NK-92 treated with Interleukin-12 subunit alpha and Interleukin-12 subunit beta, amount 100 ng/mL, for 24 hours (cell line): Measurements from ENCODE around the gene TRIM23.
"Not testable (repeated sequence)": the region's sequence is repeated elsewhere in the genome, so short reads cannot be mapped to it uniquely, and the experiment has no call there.

Experiments
- DNase-seq: peaks from one replicate; lab custom pipeline; 2025; lab: John Stamatoyannopoulos, UW

Gene TRIM23

DNA sequence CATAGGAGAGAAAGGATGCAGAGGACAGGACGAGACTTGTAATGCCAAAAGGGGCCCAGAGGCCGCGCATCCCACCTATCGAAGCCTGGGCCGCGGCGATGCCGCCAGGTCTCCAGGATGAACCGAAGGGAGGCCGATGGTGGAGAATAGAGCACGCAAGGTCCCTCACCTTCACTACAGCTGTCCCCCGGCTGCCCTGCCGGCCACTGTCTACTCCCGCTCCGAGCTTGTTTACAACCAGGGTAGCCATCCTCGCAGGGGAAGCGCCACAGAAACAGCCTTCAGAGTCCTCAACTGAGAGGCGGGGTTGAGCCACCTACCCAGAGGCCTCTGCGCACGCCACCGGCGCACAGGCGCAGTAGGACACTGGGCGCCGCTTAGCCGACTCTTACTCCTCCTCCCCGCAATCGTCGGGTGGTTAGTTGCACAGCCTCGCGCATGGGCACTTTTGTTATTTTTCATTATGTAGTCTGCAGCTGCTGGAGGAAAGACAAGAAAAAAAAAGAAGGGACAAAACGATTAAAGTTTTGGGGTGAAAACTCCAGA is at the start of gene TRIM23:
TRIM23 (minus strand) TSS at position 309 of the 546 bp plus-strand sequence; CDS start at position 250, 59 bp downstream.
- DNase-seq, result peak; percentile 85

DNA sequence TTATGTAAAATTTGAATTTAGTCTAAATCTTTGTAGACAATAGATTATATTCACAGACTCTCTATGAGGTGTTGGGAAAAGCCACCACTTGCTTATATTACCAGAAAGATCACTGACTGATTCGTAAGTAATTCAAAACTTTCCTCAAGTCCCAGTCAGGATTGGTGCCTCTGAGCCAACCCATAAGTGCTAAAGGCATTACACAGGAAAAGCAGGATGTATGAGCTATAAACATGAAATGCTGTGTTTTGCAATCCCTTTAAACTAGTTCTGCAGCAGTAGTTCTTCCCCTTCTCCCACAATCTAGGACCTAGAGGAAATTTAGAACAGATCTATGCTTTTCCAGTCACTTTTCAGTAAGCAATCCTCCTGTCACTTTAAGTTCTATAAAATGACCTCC is 48.7 kb upstream of the TRIM23 start:
- DNase-seq, result no peak

GRCh38 chr5:65668696-65669095 is 44.6 kb upstream of the TRIM23 start:
- DNase-seq, result no peak

DNA sequence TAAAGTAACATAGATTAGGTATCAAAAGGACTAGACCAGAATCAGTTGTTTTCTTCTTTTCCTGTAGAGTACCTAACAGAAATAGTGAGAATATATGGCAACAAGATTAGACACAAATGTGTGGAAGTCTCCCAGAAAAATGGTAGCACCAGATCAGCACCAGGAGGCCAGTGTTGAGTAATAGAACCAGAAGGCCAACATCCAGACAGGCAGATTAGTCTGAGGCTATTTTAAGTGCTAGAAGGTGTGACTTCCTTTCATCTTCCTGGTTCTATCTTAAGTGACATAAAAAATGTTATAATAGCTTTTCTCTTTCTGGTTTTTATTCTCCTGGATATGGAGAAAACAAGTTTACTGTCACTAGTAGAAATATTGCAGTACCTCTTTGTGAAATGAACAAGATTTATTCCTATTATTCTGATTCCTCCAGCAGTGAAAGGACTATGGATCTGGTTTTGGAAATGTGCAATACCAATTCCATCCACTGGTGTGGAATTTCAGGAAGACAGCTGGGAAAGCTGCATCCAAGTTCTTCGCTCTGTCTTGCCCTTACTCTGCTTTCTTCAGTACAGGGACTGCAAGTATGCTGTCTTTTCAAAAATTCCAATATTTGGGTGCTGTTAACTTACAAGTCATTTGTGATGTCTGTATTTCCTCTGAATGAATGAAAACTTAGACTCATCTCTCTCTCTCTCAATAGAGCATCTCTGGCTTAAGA is 39.8 kb upstream of the TRIM23 start:
- DNase-seq, result no peak

DNA sequence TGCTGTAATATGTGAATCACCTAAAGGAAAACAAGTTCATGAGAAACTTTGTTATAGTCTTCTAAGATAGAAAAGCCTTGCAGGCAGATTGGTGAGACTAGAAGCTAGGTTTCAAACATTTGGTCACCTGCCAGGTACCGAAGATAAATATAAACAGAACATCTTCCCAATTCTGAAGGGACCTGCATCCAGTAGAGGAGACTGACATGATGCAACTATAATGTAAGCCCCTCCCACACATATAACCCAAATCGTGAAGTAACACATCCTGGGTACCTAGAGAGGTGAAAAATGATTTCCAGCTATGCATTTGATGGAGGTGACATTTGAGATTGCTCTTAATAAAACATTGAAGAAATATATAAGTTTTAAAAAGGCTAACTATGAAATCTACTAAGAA is 30.6 kb upstream of the TRIM23 start:
- no peak for DNase-seq

DNA sequence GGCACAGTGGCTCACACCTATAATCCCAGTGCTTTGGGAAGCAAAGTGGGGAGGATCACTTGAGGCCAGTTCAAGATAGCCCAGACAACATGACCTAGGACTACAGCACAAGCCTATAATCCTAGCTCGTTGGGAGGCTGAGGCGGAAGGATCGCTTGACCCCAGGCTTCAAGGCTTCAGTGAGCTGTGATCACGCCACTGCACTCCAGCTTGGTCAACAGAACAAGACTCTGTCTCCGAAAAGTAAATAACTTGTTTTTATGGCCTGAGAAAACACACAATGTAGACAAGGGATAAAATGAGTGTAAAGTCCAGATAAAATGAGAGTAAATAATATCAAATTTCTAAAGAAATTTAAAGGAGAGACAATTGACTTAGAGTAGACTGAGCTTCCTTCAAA is 27.0 kb upstream of the TRIM23 start:
- no peak for DNase-seq

- DNase-seq, result no peak
Observed at GRCh38 chr5:65647941-65648340, 23.8 kb upstream of the TRIM23 start.

DNA sequence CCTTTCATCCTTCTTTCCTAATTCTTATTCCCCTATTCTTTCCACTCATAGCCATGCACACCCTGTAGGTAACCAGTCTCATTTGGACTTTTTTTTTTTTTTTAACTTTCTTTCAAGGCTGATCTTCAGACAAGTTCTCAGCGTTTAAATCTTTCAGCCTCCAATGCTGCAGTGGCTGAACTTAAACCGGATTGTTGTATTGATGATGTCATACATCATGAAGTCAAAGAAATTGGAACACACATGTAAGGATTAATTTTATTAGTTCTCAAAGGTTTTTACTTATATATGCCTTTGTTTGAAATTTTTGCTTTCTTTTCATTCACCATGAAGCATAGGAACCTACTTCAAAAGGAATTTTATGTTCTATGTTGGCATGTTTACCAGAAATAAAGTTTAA is 22.8 kb upstream of the TRIM23 start:
- DNase-seq, result no peak

DNA sequence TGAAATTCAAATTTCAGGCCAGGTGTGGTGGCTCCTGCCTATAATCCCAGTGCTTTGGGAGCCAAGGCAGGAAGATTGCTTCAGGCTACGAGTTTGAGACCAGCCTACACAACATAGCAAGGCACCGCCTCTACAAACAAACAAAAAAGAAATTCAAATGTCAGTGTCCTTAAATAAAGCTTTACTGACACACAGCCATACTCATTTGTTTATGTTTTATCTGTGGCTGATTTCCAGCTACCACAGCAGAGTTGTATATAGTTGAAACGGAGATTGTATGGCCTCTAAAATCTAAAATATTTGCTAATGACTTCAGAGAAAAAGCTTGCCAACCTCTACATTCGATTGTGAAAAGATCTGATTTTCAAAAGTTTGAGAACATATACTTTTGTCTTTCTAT is 16.1 kb upstream of the TRIM23 start:
- no peak for DNase-seq

- no peak for DNase-seq
Observed at GRCh38 chr5:65630981-65631380, 6.8 kb upstream of the TRIM23 start.

GRCh38 chr5:65625743-65626142 is 1.6 kb upstream of the TRIM23 start:
- DNase-seq, result no peak

DNA sequence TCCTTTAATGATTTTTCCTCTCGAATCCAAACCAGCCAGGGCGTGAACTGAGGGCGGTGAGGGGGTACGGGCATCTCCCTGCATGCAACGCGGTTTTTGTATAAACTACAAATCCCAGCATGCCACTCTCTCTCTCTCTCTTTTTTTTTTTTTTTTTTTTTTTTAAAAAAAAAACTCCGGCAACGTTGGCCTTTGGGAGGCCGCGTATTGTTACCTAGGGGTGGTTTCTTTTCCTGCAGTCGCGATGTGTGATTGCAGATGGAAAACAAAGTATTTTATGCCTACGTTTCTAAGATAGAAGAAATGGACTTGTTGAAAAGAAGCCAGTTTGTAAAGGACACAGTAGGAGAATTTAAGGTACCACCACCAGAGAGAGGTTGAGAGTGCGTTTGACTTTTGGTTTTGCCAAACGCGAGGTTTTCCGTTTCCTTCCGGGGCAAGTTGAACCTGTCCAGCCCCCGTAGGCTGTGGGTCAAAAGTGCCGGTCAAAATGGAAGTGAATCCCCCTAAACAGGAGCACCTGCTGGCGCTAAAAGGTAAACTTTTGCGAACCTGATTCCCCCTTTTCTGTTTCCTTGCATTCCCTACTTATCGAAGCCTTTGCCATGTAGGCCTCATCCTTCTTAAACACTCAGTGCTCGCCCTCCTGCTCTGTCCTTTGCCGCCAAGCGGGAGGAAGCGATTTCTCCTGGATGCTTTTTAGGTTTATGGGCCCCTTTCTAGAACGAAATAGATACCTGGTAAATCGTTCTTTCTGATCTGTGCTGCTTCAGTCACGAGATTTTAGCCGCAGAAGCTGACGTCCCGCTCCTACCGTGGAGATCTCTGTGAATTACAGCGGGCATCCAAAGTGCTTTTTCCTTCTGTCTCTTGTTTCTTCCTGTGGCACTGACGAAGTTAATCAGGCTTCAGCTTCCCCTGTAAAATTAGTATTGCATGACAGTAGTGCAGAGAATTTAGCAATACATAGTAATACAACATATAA is 730 bp upstream of the TRIM23 start, which contains the start of the genes SHLD3 and TRAPPC13:
SHLD3 (plus strand) TSS at position 457 of the 985 bp plus-strand sequence. CDS start 4,561 bp downstream, outside the sequence.
TRAPPC13 (plus strand) TSS at position 457 of the 985 bp plus-strand sequence; CDS start at position 491, 34 bp downstream.
- peak; percentile 83 for DNase-seq

GRCh38 chr5:65623482-65623881 is 651 bp downstream of the TRIM23 start:
- no peak for DNase-seq

DNA sequence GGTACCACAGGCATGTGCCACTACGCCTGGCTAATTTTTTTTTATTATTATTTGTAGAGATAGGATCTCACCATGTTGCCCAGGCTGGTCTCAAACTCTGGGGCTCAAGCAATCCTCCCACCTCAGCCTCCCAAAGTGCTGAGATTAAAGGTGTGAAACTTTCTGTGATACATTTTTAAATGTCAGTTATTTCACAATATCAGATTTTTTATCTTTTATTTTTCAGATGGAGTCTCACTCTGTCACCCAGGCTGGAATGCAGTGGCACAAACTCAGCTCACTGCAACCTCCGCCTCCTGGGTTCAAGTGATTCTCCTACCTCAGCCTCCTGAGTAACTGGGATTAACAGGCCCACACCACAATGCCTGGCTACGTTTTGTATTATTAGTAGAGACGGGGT is 2.2 kb downstream of the TRIM23 start:
- not testable (repeated sequence) for DNase-seq

DNA sequence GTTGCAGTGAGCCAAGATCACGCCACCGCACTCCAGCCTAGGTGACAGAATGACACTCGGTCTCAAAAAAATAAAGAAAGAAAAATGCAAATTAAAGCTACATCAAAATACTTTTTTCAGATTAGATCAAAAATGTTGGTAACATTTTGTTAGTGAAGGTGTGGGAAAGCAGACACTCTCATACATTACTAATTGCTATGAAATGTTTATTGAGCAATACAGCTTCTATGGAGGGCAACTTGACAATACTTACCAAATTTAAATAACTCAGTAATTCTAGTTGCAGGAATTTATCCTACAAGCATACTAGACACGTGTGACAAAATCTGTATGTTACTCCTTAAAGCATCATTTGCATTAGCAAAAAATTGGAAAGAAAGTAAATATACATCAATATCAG is 4.1 kb downstream of the TRIM23 start:
- DNase-seq, result no peak

DNA sequence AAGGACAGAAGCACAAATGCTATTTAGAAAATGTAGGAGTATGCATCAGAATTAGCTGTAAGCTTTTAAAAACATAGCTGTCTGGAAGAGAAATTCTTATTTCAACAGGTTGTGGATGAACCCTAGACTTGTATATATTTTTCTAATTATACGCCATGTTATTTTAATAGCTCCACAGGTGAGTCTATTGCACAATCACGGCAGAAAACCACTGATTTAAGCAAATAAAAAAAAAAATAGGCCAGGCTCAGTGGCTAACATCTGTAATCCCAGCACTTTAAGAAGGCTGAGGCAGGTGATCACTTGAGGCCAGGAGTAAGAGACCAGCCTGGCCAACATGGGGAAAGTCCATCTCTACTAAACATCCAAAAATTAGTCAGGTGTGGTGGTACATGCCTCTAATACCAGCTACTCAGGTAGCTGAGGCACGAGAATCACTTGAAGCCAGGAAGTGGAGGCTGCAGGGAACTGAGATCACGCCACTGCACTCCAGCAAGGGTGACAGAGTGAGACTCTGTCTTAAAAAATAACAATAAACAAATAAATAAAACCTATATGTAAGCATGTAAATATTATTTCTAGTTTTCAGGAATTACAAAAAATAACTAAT is 11.7 kb downstream of the TRIM23 start:
- no peak for DNase-seq

GRCh38 chr5:65611524-65611923 is 12.6 kb downstream of the TRIM23 start:
- DNase-seq, result no peak

DNA sequence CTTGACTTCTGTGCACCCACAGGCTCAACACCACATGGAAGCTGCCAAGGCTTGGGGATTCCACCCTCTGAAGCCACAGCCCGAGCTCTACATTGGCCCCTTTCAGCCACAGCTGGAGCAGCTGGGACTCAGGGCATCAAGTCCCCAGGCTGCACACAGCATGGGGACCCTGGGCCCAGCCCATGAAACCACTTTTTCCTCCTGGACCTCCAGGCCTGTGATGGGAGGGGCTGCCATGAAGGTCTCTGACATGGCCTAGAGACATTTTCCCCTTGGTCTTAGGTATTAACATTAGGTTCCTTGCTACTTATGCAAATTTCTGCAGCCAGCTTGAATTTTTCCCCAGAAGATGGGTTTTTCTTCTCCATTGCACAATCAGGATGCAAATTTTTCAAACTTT is 22.4 kb downstream of the TRIM23 start:
- DNase-seq, result not testable (repeated sequence)

GRCh38 chr5:65588694-65589093 is 35.4 kb downstream of the TRIM23 start:
- DNase-seq, result no peak

DNA sequence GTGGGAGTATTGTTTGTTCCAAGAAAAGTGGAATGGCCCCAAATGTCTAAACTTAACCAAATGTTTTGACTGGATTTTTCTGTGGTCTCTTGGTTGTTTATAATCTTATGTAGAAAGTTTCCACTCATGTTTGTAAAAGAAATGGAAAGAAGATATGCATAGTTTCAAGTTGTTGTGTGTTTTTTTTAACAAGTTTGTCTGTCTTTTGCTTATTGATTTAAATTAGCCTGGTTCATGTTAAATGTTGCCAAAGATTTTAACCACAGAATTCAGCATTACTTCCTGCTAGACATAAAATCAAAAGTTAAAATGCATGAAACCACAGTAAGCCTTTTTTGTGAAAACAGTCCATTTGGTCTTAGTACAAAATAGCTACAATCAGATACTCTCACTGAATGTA is 47.0 kb downstream of the TRIM23 start:
- DNase-seq, result no peak

DNA sequence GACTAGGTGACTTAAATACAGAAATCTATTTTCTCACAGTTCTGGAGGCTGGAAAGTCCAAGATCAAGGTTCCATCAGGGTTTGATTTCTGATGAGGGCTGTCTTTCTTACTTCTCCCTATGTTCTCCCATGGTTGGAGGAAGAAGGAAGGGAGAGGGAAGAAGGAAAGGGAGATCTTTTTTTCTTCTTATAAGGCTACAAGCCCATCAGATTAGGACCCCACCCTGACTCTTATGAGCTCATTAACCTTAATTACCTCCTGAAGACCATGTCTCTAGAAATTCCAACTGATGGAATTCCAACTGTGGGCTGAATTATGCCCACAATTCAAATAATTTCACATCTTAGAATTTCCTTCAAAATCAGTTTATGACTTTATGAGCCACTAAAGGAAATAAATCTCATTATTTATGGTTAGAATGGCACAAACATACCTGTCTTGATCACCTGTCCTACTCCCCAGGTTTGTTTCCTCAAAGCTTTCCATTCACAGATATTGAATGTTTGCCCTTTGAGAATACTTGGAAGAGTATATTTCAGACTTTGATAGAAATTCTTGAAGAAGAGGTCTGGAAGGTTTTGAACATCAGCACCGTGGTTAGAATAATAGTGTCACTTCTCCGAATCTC is 53.4 kb downstream of the TRIM23 start:
- no peak for DNase-seq

DNA sequence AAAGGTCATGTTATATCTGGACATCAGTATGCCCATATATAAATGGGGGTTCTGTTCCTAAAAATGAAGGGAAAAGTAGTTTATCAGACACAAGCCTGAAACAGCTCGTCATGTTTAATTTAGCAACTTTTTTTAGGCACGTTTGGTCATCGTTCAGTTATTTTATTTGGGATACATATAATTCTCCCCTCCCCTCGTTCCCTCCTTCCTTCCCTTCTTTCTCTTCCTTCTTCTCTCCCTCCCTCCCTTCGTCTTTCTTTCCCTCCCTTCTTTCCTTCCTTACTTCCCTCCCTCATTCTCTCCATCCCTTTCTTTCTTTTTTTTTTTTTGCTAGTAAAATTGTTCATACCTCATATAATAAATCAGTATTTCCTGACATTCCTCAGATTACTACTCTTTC is 57.6 kb downstream of the TRIM23 start:
- no peak for DNase-seq
